ENCODE measurements around the gene MESP2.

DNA sequence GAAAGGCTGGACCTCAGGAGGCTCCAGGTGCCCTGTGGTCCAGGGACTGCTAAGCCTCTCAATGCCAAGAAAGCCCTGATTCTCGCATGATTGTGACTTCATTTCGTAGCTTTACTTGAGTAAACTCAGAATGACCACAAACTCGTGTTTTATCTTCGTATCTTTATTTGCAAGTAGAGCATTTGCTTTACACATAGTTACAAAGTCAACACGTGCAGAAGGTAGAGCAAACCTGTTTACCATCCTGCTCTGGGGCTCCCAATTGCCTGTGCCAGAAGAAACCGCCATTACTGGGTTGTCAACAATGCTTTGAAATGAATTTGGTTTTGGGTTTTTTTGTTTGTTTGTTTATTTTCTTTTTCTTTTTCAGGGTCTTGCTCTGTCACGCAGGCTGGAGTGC, 19.2 kb upstream of the MESP2 start:
- TF ChIP-seq CTCF (IDR thresholded peaks at IDR 0.05; ENCODE audit: low read depth, low read length, missing input control) = no peak
- TF ChIP-seq YY1 (IDR thresholded peaks at IDR 0.05) = peak; percentile 74
- no peak for TF ChIP-seq RAD21 (IDR thresholded peaks at IDR 0.05)
- TF ChIP-seq MAX (IDR thresholded peaks at IDR 0.05) = no peak
- peak in 1 of 2 donors; percentile 29 for TF ChIP-seq RXRA (IDR thresholded peaks at IDR 0.05)
- no peak for TF ChIP-seq FOXA1 (IDR thresholded peaks at IDR 0.05)
- TF ChIP-seq TAF1 (conservative IDR thresholded peaks at IDR 0.05) = no peak
- TF ChIP-seq, protein P1, sequence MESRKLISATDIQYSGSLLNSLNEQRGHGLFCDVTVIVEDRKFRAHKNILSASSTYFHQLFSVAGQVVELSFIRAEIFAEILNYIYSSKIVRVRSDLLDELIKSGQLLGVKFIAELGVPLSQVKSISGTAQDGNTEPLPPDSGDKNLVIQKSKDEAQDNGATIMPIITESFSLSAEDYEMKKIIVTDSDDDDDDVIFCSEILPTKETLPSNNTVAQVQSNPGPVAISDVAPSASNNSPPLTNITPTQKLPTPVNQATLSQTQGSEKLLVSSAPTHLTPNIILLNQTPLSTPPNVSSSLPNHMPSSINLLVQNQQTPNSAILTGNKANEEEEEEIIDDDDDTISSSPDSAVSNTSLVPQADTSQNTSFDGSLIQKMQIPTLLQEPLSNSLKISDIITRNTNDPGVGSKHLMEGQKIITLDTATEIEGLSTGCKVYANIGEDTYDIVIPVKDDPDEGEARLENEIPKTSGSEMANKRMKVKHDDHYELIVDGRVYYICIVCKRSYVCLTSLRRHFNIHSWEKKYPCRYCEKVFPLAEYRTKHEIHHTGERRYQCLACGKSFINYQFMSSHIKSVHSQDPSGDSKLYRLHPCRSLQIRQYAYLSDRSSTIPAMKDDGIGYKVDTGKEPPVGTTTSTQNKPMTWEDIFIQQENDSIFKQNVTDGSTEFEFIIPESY (IDR thresholded peaks at IDR 0.05) = no peak
- no peak for TF ChIP-seq ATF3 (IDR thresholded peaks at IDR 0.05)
- TF ChIP-seq GABPA (IDR thresholded peaks at IDR 0.05 in 1 of 2, conservative IDR thresholded peaks at IDR 0.05 in 1 of 2) = no peak
- TF ChIP-seq HNF4A (conservative IDR thresholded peaks at IDR 0.05) = peak in 1 of 2 donors; percentile 28
- TF ChIP-seq EGR1 (IDR thresholded peaks at IDR 0.05; ENCODE audit: low read depth in 2 of 2) = no peak
- TF ChIP-seq NR2F2 (IDR thresholded peaks at IDR 0.05) = no peak
- TF ChIP-seq, protein P2, sequence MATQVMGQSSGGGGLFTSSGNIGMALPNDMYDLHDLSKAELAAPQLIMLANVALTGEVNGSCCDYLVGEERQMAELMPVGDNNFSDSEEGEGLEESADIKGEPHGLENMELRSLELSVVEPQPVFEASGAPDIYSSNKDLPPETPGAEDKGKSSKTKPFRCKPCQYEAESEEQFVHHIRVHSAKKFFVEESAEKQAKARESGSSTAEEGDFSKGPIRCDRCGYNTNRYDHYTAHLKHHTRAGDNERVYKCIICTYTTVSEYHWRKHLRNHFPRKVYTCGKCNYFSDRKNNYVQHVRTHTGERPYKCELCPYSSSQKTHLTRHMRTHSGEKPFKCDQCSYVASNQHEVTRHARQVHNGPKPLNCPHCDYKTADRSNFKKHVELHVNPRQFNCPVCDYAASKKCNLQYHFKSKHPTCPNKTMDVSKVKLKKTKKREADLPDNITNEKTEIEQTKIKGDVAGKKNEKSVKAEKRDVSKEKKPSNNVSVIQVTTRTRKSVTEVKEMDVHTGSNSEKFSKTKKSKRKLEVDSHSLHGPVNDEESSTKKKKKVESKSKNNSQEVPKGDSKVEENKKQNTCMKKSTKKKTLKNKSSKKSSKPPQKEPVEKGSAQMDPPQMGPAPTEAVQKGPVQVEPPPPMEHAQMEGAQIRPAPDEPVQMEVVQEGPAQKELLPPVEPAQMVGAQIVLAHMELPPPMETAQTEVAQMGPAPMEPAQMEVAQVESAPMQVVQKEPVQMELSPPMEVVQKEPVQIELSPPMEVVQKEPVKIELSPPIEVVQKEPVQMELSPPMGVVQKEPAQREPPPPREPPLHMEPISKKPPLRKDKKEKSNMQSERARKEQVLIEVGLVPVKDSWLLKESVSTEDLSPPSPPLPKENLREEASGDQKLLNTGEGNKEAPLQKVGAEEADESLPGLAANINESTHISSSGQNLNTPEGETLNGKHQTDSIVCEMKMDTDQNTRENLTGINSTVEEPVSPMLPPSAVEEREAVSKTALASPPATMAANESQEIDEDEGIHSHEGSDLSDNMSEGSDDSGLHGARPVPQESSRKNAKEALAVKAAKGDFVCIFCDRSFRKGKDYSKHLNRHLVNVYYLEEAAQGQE (IDR thresholded peaks at IDR 0.05) = no peak

All from liver (tissue), 3 donors.